H4 (cell line): ENCODE data around the gene SLC49A3. TPM values are rescaled to one million over a fixed set of nuclear protein-coding genes. Genes with fewer than 3 reads are reported as not detected.

ENCODE experiments used
- DNase-seq: peaks from one replicate; pipeline ENCODE4 v3.0.0-alpha.2; 2015; ENCODE audit warnings: low spot score
- total RNA-seq: library from RNA; depleted of rRNA; stranded (reverse); fragments of >200 nt; shearing (Covaris generic); gene quantifications from 2 replicates; pipeline ENCODE4 v1.2.3, GENCODE V29; 2014

The SLC49A3 gene
- total RNA-seq, 1 experiment from 2014 or later = not detected

- DNase-seq = no peak
These were observed 22.0 kb downstream of the SLC49A3 start for GRCh38 chr4:666822-667544.

GRCh38 chr4:666436-666810 lies 22.5 kb downstream of the SLC49A3 start:
- no peak for DNase-seq

DNA sequence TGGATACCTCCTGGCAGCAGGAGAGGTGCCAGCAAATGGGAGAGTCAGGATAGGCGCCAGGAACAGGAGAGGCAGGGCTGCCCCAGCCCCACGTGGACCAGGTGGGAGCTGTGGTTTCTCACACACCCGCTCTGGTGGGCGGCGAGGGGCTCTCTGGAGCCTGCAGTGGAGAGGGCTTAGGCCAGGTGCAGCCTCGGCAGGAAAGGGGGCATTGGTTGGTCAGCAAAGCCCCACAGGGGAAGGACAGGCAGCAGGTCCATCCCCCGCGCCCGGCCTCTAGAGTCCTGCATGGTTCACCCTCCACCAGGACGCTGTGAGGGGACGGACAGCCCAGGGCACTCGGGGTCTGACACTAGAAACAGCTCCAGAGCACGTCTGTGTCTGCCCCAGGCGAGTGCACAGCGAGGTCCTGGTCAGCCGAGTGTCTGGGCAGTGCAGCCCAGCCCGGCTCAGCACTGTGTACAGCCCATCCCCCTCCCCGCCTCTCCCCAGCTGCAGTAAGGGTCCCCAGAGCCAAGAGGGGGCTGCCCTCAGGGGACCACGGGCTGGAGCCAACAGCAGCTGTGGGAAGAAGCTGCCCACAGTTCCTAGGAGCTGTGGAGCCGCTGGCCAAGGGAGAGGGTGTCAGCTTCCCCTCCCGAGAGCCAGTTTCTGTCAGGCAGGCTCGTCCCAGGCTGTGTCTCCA lies 23.1 kb downstream of the SLC49A3 start:
- no peak for DNase-seq

DNA sequence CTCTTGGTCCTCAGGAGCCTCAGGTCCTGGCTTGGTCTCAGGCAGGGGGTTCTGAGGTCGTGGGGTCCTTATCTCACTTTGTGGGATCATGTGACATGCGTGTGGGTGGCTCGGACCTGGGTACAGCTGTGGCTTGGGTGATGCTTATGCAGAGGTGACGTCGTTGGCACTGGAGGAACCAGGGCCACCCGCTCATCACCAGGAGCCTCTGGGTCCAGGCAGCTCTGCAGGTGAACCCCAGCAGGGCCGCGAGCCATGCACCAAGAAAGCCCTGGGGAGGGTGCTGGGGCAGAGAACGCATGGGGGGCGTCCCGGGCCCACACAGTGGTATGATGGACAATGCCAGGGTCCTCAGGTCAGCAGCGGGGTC lies 23.6 kb downstream of the SLC49A3 start:
- no peak for DNase-seq

- DNase-seq = no peak
These were observed 24.2 kb downstream of the SLC49A3 start for GRCh38 chr4:664713-665231.

- DNase-seq = no peak
These were observed 25.2 kb downstream of the SLC49A3 start for GRCh38 chr4:663438-664428.

DNA sequence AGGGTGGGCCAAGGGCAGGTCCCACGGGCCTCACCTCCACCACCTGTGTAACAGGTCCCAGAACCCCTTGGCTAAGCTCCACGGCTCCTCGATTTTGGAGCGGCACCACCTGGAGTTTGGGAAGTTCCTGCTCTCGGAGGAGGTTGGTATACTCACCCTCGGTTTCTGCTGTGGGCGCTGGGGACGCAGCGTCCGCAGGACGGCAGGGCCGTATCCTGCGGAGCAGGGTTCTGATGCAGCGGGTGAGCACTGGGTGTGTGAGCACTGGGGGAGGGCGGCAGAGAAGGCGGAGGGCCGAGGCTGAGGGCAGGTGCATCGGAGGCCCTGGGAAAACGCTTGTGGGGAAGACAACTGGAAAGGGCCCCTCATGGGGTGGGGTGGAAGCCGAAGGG lies 25.9 kb downstream of the SLC49A3 start:
- DNase-seq = no peak

- DNase-seq = no peak
These were observed 26.8 kb downstream of the SLC49A3 start for GRCh38 chr4:661881-662761.

DNA sequence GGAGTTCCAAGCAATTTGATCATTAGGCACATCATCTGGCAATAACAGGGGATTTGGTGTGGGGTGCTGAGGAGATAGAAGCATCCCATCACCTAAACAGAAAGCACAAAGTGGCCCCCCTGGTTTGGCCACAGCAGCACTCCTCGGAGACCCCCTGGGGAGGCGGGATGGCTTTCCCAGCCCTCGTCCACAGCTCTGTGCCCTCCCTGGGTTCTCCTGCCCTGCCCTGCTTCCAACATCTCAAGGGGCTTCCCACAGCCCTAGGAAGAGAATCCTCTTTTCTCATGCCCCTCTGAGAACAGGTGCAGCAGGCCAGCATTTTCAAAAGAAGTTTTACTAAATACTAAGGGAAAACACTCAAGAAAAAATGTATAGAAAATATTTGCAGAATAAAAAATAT lies 27.7 kb downstream of the SLC49A3 start:
- no peak for DNase-seq

- no peak for DNase-seq
These were observed 28.6 kb downstream of the SLC49A3 start for GRCh38 chr4:660401-660800.

- DNase-seq = no peak
These were observed 29.1 kb downstream of the SLC49A3 start for GRCh38 chr4:659851-660250.

DNA sequence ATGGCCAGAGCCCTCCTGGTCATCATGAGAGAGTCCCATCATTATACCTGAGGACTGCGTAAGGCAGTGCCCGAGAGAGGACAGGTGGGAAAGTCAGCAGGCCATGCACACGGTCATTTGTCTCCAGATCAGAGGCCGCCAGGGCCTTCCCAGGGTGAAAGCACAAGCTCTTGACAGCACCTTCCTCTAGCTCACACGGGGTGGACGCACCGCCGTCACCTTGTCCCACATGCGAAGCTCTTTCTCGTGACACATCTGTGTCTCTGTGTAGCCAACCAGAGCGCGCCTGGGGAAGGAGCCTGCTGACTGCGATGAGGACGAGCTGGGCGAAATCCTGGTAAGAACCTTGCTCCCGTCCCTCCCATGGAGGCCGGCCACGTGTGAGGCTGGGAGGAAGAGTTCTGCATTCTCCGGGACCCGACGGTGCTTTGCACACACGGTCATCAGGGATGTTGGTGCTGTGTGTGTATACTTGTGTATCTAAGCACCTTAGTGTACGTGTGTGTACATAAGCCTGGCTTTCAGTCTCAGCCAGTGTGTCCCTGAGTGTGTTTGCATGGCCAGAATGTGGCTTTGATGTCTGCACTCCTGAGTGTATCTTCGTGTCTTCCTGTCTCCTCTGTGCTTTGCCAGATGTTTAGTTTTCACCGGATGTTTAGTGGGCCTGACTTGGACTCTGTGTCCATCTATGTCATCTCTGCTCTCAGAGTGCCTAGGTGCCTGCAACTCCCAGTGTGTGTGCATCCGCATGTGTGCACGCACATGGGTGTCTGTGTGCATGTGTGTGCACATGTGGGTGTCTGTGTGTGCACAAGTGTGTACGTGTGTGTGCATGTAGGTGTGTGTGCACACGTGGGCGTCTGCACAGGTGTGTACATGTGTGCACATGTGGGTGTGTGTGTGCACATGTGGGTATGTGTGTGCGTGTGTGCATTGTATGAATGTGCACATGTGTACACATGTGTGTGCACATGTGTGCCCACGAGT lies 30.0 kb downstream of the SLC49A3 start:
- DNase-seq = no peak

DNA sequence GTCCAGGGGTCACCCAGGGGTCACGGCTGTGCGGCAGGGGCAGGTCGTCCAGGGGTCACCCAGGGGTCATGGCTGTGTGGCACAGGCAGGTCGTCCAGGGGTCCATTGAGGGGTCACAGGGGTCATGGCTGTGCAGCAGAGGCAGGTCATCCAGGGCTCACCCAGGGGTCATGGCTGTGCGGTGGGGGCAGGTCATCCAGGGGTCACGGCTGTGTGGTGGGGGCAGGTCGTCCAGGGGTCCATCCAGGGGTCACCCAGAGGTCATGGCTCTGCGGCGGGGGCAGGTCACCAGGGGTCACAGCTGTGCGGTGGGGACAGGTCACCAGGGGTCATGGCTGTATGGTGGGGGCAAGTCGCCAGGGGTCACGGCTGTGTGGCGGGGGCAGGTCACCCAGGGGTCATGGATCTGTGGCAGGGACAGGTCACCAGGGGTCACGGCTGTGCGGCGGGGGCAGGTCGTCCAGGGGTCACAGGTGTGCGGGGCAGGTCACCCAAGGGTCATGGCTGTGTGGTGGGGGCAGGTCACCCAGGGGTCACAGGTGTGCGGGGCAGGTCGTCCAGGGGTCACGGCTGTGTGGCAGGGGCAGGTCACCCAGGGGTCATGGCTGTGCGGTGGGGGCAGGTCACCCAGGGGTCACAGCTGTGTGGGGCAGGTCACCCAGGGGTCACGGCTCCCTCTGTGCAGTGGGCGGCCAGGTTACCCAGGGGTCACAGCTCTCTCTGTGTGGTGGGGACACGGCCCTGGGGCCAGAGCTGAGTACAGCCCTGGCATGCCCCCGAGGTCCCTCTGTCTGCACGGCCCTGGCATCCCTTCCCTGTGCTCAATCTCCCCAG lies 30.9 kb downstream of the SLC49A3 start:
- no peak for DNase-seq

GRCh38 chr4:657338-657833 lies 31.6 kb downstream of the SLC49A3 start:
- DNase-seq = no peak

GRCh38 chr4:656436-657337 lies 32.3 kb downstream of the SLC49A3 start:
- DNase-seq = no peak

GRCh38 chr4:655464-656151 lies 33.3 kb downstream of the SLC49A3 start:
- no peak for DNase-seq

GRCh38 chr4:654871-655463 lies 34.0 kb downstream of the SLC49A3 start:
- DNase-seq = no peak
